H1 (cell line): ENCODE data around the gene FBXO46. TPM values are rescaled to one million over a fixed set of nuclear protein-coding genes. Genes with fewer than 3 reads are reported as not detected.

Source experiments
- CTCF ChIA-PET: fragments of 300-600 bp; sonication (Branson Sonifier 250); formaldehyde crosslinking; loops from one replicate; lab custom pipeline; 2021; ENCODE audit not compliant: partially characterized antibody; lab: Charles Lee
- POLR2A ChIA-PET: fragments of 300-600 bp; sonication (Branson Sonifier 250); formaldehyde crosslinking; loops from one replicate; lab custom pipeline; 2021; ENCODE audit warnings: inconsistent platforms; ENCODE audit not compliant: partially characterized antibody; lab: Charles Lee
- DNase-seq, 2 experiments: peaks; one replicate each; pipeline versions ENCODE4 v3.0.0 to v3.0.0-alpha.2; 2010 to 2022; ENCODE audit warnings: low spot score in 2 of 2, low read depth in 1 of 2, mixed read lengths in 1 of 2
- FAIRE-seq: peaks from 2 replicates; lab custom pipeline; 2011; peaks lifted over from hg19 to GRCh38; lab: Jason Lieb, UNC
- H2AFZ ChIP-seq: 2 replicates; pipeline ENCODE4 v1.8.1; 2012; ENCODE audit warnings: low read length, inconsistent platforms
- H2AK5ac ChIP-seq: 2 replicates; pipeline ENCODE4 v1.6.1; 2013; ENCODE audit warnings: low read depth, low read length
- H2BK120ac ChIP-seq: replicated peaks from 2 replicates; pipeline ENCODE3; 2013; ENCODE audit warnings: low read depth, low read length, inconsistent platforms
- H2BK12ac ChIP-seq: 2 replicates; pipeline ENCODE4 v1.6.1; 2013; ENCODE audit warnings: low read depth, low read length
- H2BK15ac ChIP-seq: 2 replicates; pipeline ENCODE4 v1.6.1; 2013; ENCODE audit warnings: low read length
- H2BK20ac ChIP-seq: 2 replicates; pipeline ENCODE4 v1.6.1; 2013; ENCODE audit warnings: low read length
- H2BK5ac ChIP-seq: 2 replicates; pipeline ENCODE4 v1.6.1; 2013; ENCODE audit warnings: low read depth, low read length
- H3K14ac ChIP-seq: 2 replicates; pipeline ENCODE4 v1.6.1; 2013; ENCODE audit warnings: inconsistent platforms; ENCODE audit not compliant: insufficient read length
- H3K18ac ChIP-seq: 2 replicates; pipeline ENCODE4 v1.6.1; 2013; ENCODE audit warnings: low read length; ENCODE audit errors: extremely low read depth
- H3K23ac ChIP-seq: 2 replicates; pipeline ENCODE4 v1.6.1; 2013; ENCODE audit warnings: inconsistent platforms; ENCODE audit not compliant: insufficient read length
- H3K23me2 ChIP-seq: 2 replicates; pipeline ENCODE4 v1.6.1; 2013; ENCODE audit warnings: low read depth, low read length
- H3K27ac ChIP-seq: 2 replicates; pipeline ENCODE4 v1.6.1; 2011; ENCODE audit warnings: low read depth, low read length, inconsistent platforms
- H3K27me3 ChIP-seq, 4 experiments: replicated peaks in 1 of 4; 1 replicate in 1 of 4; 2 replicates in 3 of 4; pipeline versions ENCODE4 v1.6.1 to v1.8.1; 2011 to 2013; ENCODE audit warnings: low read length in 3 of 4, mild to moderate bottlenecking in 3 of 4, inconsistent platforms in 2 of 4, mixed read lengths in 2 of 4, moderate library complexity in 1 of 4; ENCODE audit not compliant: control insufficient read depth in 3 of 4, insufficient read depth in 3 of 4; ENCODE audit errors: extremely low read depth in 1 of 4
- H3K36me3 ChIP-seq, 4 experiments: 2 replicates each; pipeline versions ENCODE4 v1.6.1 to v1.8.1; 2011 to 2013; ENCODE audit warnings: mild to moderate bottlenecking in 4 of 4, low read length in 3 of 4, moderate library complexity in 2 of 4, control low read depth in 1 of 4, inconsistent platforms in 1 of 4; ENCODE audit not compliant: insufficient read depth in 4 of 4, control insufficient read depth in 2 of 4
- H3K4ac ChIP-seq: replicated peaks from 2 replicates; pipeline ENCODE3; 2013; ENCODE audit warnings: low read length, low read depth, mixed read lengths, inconsistent platforms; ENCODE audit not compliant: insufficient read length
- H3K4me1 ChIP-seq, 4 experiments: replicated peaks in 1 of 4; 1 replicate in 1 of 4; 2 replicates in 3 of 4; pipeline versions ENCODE4 v1.6.1 to v1.8.1; 2011 to 2013; ENCODE audit warnings: low read length in 3 of 4, inconsistent platforms in 2 of 4, mixed read lengths in 1 of 4; ENCODE audit not compliant: insufficient read depth in 4 of 4, control insufficient read depth in 3 of 4
- H3K4me2 ChIP-seq, 2 experiments: 2 replicates each; pipeline versions ENCODE4 v1.6.1 to v1.8.1; 2011 to 2013; ENCODE audit warnings: low read depth in 2 of 2, low read length in 2 of 2, control low read depth in 1 of 2, inconsistent platforms in 1 of 2, mild to moderate bottlenecking in 1 of 2; ENCODE audit not compliant: insufficient read depth in 1 of 2
- H3K4me3 ChIP-seq, 4 experiments: fragments of 200-600, 300-600 bp in 1 of 4; sonication (generic), shearing (Covaris generic), sonication (Bioruptor Twin) in 1 of 4; 2 replicates each; pipeline versions ENCODE4 v1.5.1 to v1.8.1; 2011 to 2016; ENCODE audit warnings: low read length in 4 of 4, low read depth in 3 of 4, control low read depth in 2 of 4, inconsistent platforms in 2 of 4, mild to moderate bottlenecking in 2 of 4, mixed read lengths in 1 of 4, moderate library complexity in 1 of 4; ENCODE audit not compliant: insufficient read depth in 2 of 4; ENCODE audit errors: extremely low read depth in 1 of 4
- H3K56ac ChIP-seq: replicated peaks from 2 replicates; pipeline ENCODE3; 2013; ENCODE audit warnings: low read depth, mild to moderate bottlenecking, mixed read lengths, low read length, inconsistent platforms; ENCODE audit not compliant: insufficient read length
- H3K79me1 ChIP-seq: 2 replicates; pipeline ENCODE4 v1.6.1; 2013; ENCODE audit warnings: low read depth, low read length, control low read depth
- H3K79me2 ChIP-seq, 2 experiments: 2 replicates each; pipeline versions ENCODE4 v1.6.1 to v1.8.1; 2012 to 2013; ENCODE audit warnings: low read length in 2 of 2, mild to moderate bottlenecking in 2 of 2, inconsistent platforms in 1 of 2; ENCODE audit not compliant: insufficient read depth in 2 of 2, control insufficient read depth in 1 of 2
- H3K9ac ChIP-seq, 4 experiments: replicated peaks in 1 of 4; 1 replicate in 1 of 4; 2 replicates in 3 of 4; pipeline versions ENCODE4 v1.6.1 to v1.8.1; 2011 to 2013; ENCODE audit warnings: low read depth in 3 of 4, low read length in 3 of 4, control low read depth in 2 of 4, mild to moderate bottlenecking in 2 of 4, moderate library complexity in 2 of 4, inconsistent platforms in 1 of 4; ENCODE audit errors: extremely low read depth in 1 of 4
- H3K9me3 ChIP-seq, 2 experiments: 2 replicates each; pipeline versions ENCODE4 v1.6.1 to v1.8.1; 2012 to 2013; ENCODE audit warnings: mild to moderate bottlenecking in 2 of 2, moderate library complexity in 2 of 2, control low read depth in 1 of 2, inconsistent platforms in 1 of 2, low read depth in 1 of 2, low read length in 1 of 2, mixed read lengths in 1 of 2; ENCODE audit not compliant: insufficient read depth in 2 of 2
- H4K20me1 ChIP-seq, 2 experiments: replicated peaks in 1 of 2; 2 replicates each; pipeline versions ENCODE3 to v1.8.1; 2011 to 2013; ENCODE audit warnings: inconsistent platforms in 2 of 2, low read length in 2 of 2, mild to moderate bottlenecking in 1 of 2; ENCODE audit not compliant: insufficient read depth in 2 of 2, control insufficient read depth in 1 of 2
- H4K5ac ChIP-seq: 2 replicates; pipeline ENCODE4 v1.6.1; 2013; ENCODE audit warnings: low read length, low read depth, mixed read lengths, inconsistent platforms; ENCODE audit not compliant: insufficient read length
- H4K8ac ChIP-seq: 2 replicates; pipeline ENCODE4 v1.8.0; 2013; ENCODE audit warnings: mild to moderate bottlenecking, moderate library complexity, low read length, inconsistent platforms; ENCODE audit not compliant: insufficient read depth; ENCODE audit errors: extremely low read depth
- H4K91ac ChIP-seq: replicated peaks from 2 replicates; pipeline ENCODE3; 2013; ENCODE audit warnings: low read length, mixed read lengths, inconsistent platforms; ENCODE audit not compliant: insufficient read length
- ASH2L ChIP-seq: fragments of 200-600, 300-600 bp; sonication (generic); IDR thresholded peaks from one replicate; pipeline ENCODE4 v1.7.1; 2017; ENCODE audit warnings: low read length
- HDAC6 ChIP-seq: IDR thresholded peaks from one replicate; pipeline ENCODE4 v1.7.1; 2012; ENCODE audit warnings: low read depth, mild to moderate bottlenecking, inconsistent platforms, low read length, moderate library complexity
- NRF1 ChIP-seq: IDR thresholded peaks from 2 replicates; pipeline ENCODE4 v1.6.1; 2011; ENCODE audit warnings: mild to moderate bottlenecking, low read depth, low read length, improper control_type of control experiment
- RXRA ChIP-seq: IDR thresholded peaks from 2 replicates; pipeline ENCODE4 v1.6.1; 2011; ENCODE audit warnings: low read depth, mild to moderate bottlenecking, low read length, moderate library complexity; ENCODE audit not compliant: insufficient read depth
- SIN3A ChIP-seq, 2 experiments: IDR thresholded peaks in 1 of 2; conservative IDR thresholded peaks in 1 of 2; 2 replicates each; pipeline ENCODE4 v1.6.1; 2011 to 2012; ENCODE audit warnings: low read length in 2 of 2, improper control_type of control experiment in 1 of 2, low read depth in 1 of 2, mild to moderate bottlenecking in 1 of 2
- SIRT6 ChIP-seq: IDR thresholded peaks from one replicate; pipeline ENCODE4 v1.7.1; 2012; ENCODE audit warnings: low read length, inconsistent platforms
- TCF12 ChIP-seq: IDR thresholded peaks from 2 replicates; pipeline ENCODE4 v1.6.1; 2011; ENCODE audit warnings: low read depth, mild to moderate bottlenecking, low read length
- TEAD4 ChIP-seq: IDR thresholded peaks from 2 replicates; pipeline ENCODE4 v1.6.1; 2012; ENCODE audit warnings: low read depth, low read length, inconsistent platforms, mixed read lengths
- WGBS, 2 experiments: shearing (Covaris generic) in 1 of 2; methylation state at CpG; one replicate each; pipeline versions ENCODE4 v1.1.6 to v1.1.7; 2013 to 2015; ENCODE audit warnings: low lambda C conversion rate in 2 of 2, mixed read lengths in 2 of 2, inconsistent platforms in 1 of 2, low coverage in 1 of 2, missing lambda C conversion rate in 1 of 2; ENCODE audit not compliant: insufficient replicate concordance in 2 of 2, insufficient coverage in 1 of 2, insufficient read length in 1 of 2; ENCODE audit errors: extremely low coverage in 1 of 2, missing lambda C conversion rate in 1 of 2; 5-methylcytosine and 5-hydroxymethylcytosine counted together
- polyA plus RNA-seq, 7 experiments: library from polyadenylated mRNA; depleted of rRNA in 3 of 7; stranded (reverse) in 5 of 7; unstranded in 2 of 7; fragments of >200 nt in 5 of 7; fragments of 200-250 nt in 2 of 7; gene quantifications; 1 replicate in 5 of 7; 2 replicates in 1 of 7; 4 replicates in 1 of 7; pipeline versions ENCODE4 v1.2.1 to v1.2.3, GENCODE V29; 2011 to 2013; ENCODE audit warnings: missing spikeins in 2 of 7, mixed read lengths in 2 of 7
- total RNA-seq: library from RNA; stranded (reverse); fragmentation: NEBNext Ultra II Directional; extraction: Animal tissue kit (Norgen Biotek cat#: 25700); gene quantifications from 2 replicates; pipeline ENCODE4 v1.2.1, GENCODE V29; 2021

Gene FBXO46
- total and polyA plus RNA-seq, 2 of the 8 experiments (the other 6 are each of a cell fraction or from before 2014, with no cell fraction given), result 11.2 to 38.9 TPM

DNA sequence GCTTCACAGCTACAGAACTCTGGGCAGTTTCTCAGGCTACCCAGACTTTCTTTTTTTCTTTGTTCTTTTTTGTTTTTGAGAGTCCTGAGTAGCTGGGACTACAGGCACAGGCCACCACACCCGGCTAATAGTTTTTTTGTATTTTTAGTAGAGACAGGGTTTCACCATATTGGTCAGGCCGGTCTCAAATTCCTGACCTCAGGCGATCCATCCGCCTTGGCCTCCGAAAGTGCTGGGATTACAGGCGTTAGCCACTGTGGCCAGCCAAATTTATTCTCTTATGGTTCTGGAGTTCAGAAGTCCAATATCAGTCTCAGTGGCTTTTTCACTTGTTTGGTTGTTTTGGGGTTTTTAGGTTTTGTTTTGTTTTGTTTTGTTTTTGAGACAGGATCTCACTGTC is 14.9 kb upstream of the FBXO46 start:
- ChIA-PET POLR2A (interaction anchor here (1.6 to 2.0 kb wide), 2 partner anchors 24 to 53 kb away, joined by 5 read pairs; partner anchors contain the start of genes QPCTL and SIX5), CTCF (interaction anchor here (0.7 kb wide), 2 partner anchors 10 to 19 kb away, joined by 3 read pairs; no protein-coding TSS in a partner anchor)
- no peak overlapping the region for H2BK5ac ChIP-seq

More for the DNA sequence above, 14.9 kb upstream of the FBXO46 start:
- Histone ChIP-seq H4K20me1 (no peaks in the 10 kb centered on the region), H2BK12ac (no peak overlapping the region), H3K79me1 (no peaks in the 10 kb centered on the region), H3K9me3 (no peaks in the 10 kb centered on the region), H3K18ac (no peak overlapping the region), H3K9ac (no peak overlapping the region), H4K8ac (no peak overlapping the region), H3K56ac (no peak overlapping the region), H3K27ac (no peak overlapping the region), H2AK5ac (no peak overlapping the region), H4K5ac (no peak overlapping the region), H4K91ac (no peak overlapping the region), H3K23me2 (no peaks in the 10 kb centered on the region), H2BK15ac (no peak overlapping the region), H3K4me3 (no peak overlapping the region), H3K14ac (no peak overlapping the region), H2BK120ac (no peak overlapping the region), H3K79me2 (no peaks in the 10 kb centered on the region), H3K4me1 (no peaks in the 10 kb centered on the region), H2BK20ac (no peak overlapping the region), H3K23ac (no peak overlapping the region), H3K27me3 (no peaks in the 10 kb centered on the region; a peak in 1 of 7 replicates), H3K4ac (no peak overlapping the region), H3K36me3 (no peaks in the 10 kb centered on the region), H2AFZ (peak overlapping the region; percentile 47; the same call in 1 of the 2 replicates), H3K4me2 (no peak overlapping the region)
- FAIRE-seq (no peak), DNase-seq (no peak)
- no peak for TF ChIP-seq RXRA
- TF ChIP-seq HDAC6, result no peak
- TF ChIP-seq NRF1, result no peak
- TF ChIP-seq TEAD4, result no peak
- no peak for TF ChIP-seq SIRT6
- TF ChIP-seq SIN3A (conservative IDR thresholded peaks at IDR 0.05 in 1 of 2, IDR thresholded peaks at IDR 0.05 in 1 of 2; ENCODE audit: low read depth in 1 of 2, low read length in 2 of 2), result no peak
- no peak for TF ChIP-seq ASH2L
- TF ChIP-seq TCF12, result no peak
- 94% methylated on average over 6 of the region's 6 CpGs; no CpG with 5 or more reads in 1 of the 2 experiments for WGBS, 2 experiments
